Neural cell (in vitro differentiated cells): ENCODE data around the gene TPST1. TPM values are rescaled to one million over a fixed set of nuclear protein-coding genes. Genes with fewer than 3 reads are reported as not detected.

Experiments used
- polyA plus RNA-seq: library from polyadenylated mRNA; depleted of rRNA; stranded (reverse); fragments of >200 nt; gene quantifications from 2 replicates; pipeline ENCODE4 v1.2.3, GENCODE V29; 2014
- small RNA-seq, 3 experiments: library from RNA; depleted of rRNA; stranded (forward); fragments of <200 nt; gene quantifications; one replicate each; pipeline ENCODE3, GENCODE V24; 2012

The TPST1 gene
- polyA plus RNA-seq, 1 donor from 2014 or later, result 58.5 TPM

Small RNAs within 50 kb of the gene (small RNA-seq; reads per million reads assigned to genes)
- 0 reads per million in 3 experiments for gene RNU6-313P

Other genes starting within 250 kb of the TPST1 start
- 50.3 and 56.1 TPM in 2 replicates for gene GUSB, start 223.1 kb upstream of the TPST1 start, polyA plus RNA-seq
- 20.9 and 23.4 TPM in 2 replicates for gene ASL, start 129.5 kb upstream of the TPST1 start, polyA plus RNA-seq
- 53.6 and 65.9 TPM in 2 replicates for gene CRCP, start 90.5 kb upstream of the TPST1 start, polyA plus RNA-seq